K562 (cell line): ENCODE results near the gene SLC25A33. TPM values are rescaled to one million over a fixed set of nuclear protein-coding genes. Genes with fewer than 3 reads are reported as not detected.
A peak's percentile ranks its signal among the peaks of the same experiment; 100 is the strongest.

Experiments
- CBFA2T2 ChIP-seq: fragments of 450-650 bp; conservative IDR thresholded peaks from 2 replicates; pipeline ENCODE4 v1.6.1; 2017; ENCODE audit warnings: mild to moderate bottlenecking
- ETV1 ChIP-seq: fragments of 450-650 bp; conservative IDR thresholded peaks from 2 replicates; pipeline ENCODE4 v1.6.1; 2016; ENCODE audit warnings: missing genetic modification characterization, control low read depth, low read depth, missing compliant biosample characterization
- FOSL1 ChIP-seq: fragments of 200-800 bp; sonication (Bioruptor generic); conservative IDR thresholded peaks from 2 replicates; pipeline ENCODE4 v1.6.1; 2016; ENCODE audit warnings: missing genetic modification characterization, missing compliant biosample characterization
- FOXM1 ChIP-seq, 2 experiments: fragments of 450-650 bp in 1 of 2; sonication (generic) in 1 of 2; formaldehyde crosslinking in 1 of 2; IDR thresholded peaks; 2 replicates each; pipeline versions ENCODE4 v1.6.1 to v1.9.0; 2017 to 2022; ENCODE audit warnings: low read depth in 2 of 2, mild to moderate bottlenecking in 2 of 2, missing genetic modification reagents in 1 of 2, moderate library complexity in 1 of 2
- FUS ChIP-seq: fragments of 200-400 bp; formaldehyde crosslinking; optimal IDR thresholded peaks from 2 replicates; pipeline ENCODE3; 2017; ENCODE audit warnings: low read depth, low read length
- HDAC1 ChIP-seq, 2 experiments: fragments of 450-650 bp; IDR thresholded peaks; 2 replicates each; pipeline ENCODE4 v1.6.1; 2016 to 2017; ENCODE audit warnings: inconsistent platforms in 1 of 2, mild to moderate bottlenecking in 1 of 2, moderate library complexity in 1 of 2
- JUNB ChIP-seq: fragments of 450-650 bp; formaldehyde crosslinking; conservative IDR thresholded peaks from 2 replicates; pipeline ENCODE4 v1.4.0; 2020; ENCODE audit warnings: mild to moderate bottlenecking
- KDM1A ChIP-seq, 2 experiments: fragments of 450-650 bp; IDR thresholded peaks; 2 replicates each; pipeline ENCODE4 v1.6.1; 2016; ENCODE audit warnings: mild to moderate bottlenecking in 2 of 2
- MLLT1 ChIP-seq, 2 experiments: fragments of 450-650 bp; IDR thresholded peaks; 2 replicates each; pipeline ENCODE4 v1.6.1; 2016
- MTA3 ChIP-seq: fragments of 450-650 bp; formaldehyde crosslinking; IDR thresholded peaks from 2 replicates; pipeline ENCODE4 v1.6.1; 2017; ENCODE audit warnings: mild to moderate bottlenecking, borderline replicate concordance
- MXI1 ChIP-seq: IDR thresholded peaks from 2 replicates; pipeline ENCODE4 v1.6.1; 2011; ENCODE audit warnings: low read depth, mild to moderate bottlenecking, improper control_type of control experiment, low read length
- NUFIP1 ChIP-seq: fragments of 450-650 bp; IDR thresholded peaks from 2 replicates; pipeline ENCODE4 v1.6.1; 2018; ENCODE audit not compliant: partially characterized antibody
- PKNOX1 ChIP-seq: fragments of 450-650 bp; IDR thresholded peaks from 2 replicates; pipeline ENCODE4 v1.6.1; 2016
- POLR2AphosphoS5 ChIP-seq: IDR thresholded peaks from 2 replicates; pipeline ENCODE4 v1.6.1; 2011; ENCODE audit warnings: mild to moderate bottlenecking, low read depth, low read length, moderate library complexity; ENCODE audit not compliant: control insufficient read depth, insufficient read depth
- POLR2H ChIP-seq: IDR thresholded peaks from 2 replicates; pipeline ENCODE4 v1.6.1; 2016; ENCODE audit warnings: missing genetic modification characterization, low read depth, mild to moderate bottlenecking, control low read depth, missing compliant biosample characterization, moderate library complexity
- RBBP5 ChIP-seq: fragments of 200-600 bp; sonication (generic); IDR thresholded peaks from 2 replicates; pipeline ENCODE4 v1.6.1; 2012; ENCODE audit warnings: borderline replicate concordance, mild to moderate bottlenecking, low read length, control low read depth, inconsistent platforms; ENCODE audit not compliant: insufficient read depth, poor library complexity, severe bottlenecking
- SAP30 ChIP-seq: fragments of 200-600 bp; sonication (generic); IDR thresholded peaks from 2 replicates; pipeline ENCODE4 v1.6.1; 2012; ENCODE audit warnings: borderline replicate concordance, low read depth, mild to moderate bottlenecking, moderate library complexity, low read length, control low read depth, inconsistent platforms; ENCODE audit not compliant: insufficient read depth, poor library complexity, severe bottlenecking
- SIX5 ChIP-seq, 2 experiments: IDR thresholded peaks; 2 replicates each; pipeline ENCODE4 v1.6.1; 2011; ENCODE audit warnings: low read length in 2 of 2, borderline replicate concordance in 1 of 2, low read depth in 1 of 2, mild to moderate bottlenecking in 1 of 2, moderate library complexity in 1 of 2; ENCODE audit not compliant: insufficient read depth in 1 of 2
- SNAPC5 ChIP-seq: fragments of 250-450 bp; sonication (Bioruptor Pico); IDR thresholded peaks from 2 replicates; pipeline ENCODE4 v1.8.0; 2021; ENCODE audit warnings: moderate library complexity, mild to moderate bottlenecking, inconsistent platforms
- TAF15 ChIP-seq: fragments of 200-400 bp; formaldehyde crosslinking; IDR thresholded peaks from 2 replicates; pipeline ENCODE4 v1.6.1; 2017; ENCODE audit warnings: mild to moderate bottlenecking, low read depth, low read length, moderate library complexity
- TRIM28 ChIP-seq: fragments of 450-650 bp; IDR thresholded peaks from 2 replicates; pipeline ENCODE4 v1.6.1; 2017
- ZHX1 ChIP-seq: fragments of 150-350 bp; conservative IDR thresholded peaks from 2 replicates; pipeline ENCODE4 v1.6.1; 2014; ENCODE audit warnings: low read length
- ZNF217 ChIP-seq: sonication (generic); formaldehyde crosslinking; IDR thresholded peaks from 2 replicates; pipeline ENCODE4 v1.8.0; 2022; ENCODE audit warnings: mild to moderate bottlenecking, missing genetic modification reagents
- ZNF384 ChIP-seq: IDR thresholded peaks from 2 replicates; pipeline ENCODE4 v1.6.1; 2012; ENCODE audit warnings: low read depth, low read length, improper control_type of control experiment
- ZNF77 ChIP-seq: fragments of 250-450 bp; sonication (Bioruptor Pico); IDR thresholded peaks from 2 replicates; pipeline ENCODE4 v1.5.0; 2020
- polyA plus RNA-seq, 8 experiments: library from polyadenylated mRNA; depleted of rRNA in 4 of 8; stranded (reverse) in 5 of 8; unstranded in 3 of 8; fragments of >200 nt; fragmentation: Nextera tagmentation in 2 of 8; fragmentation: Illumina TruSeq in 1 of 8; extraction: Ambion mirVana in 2 of 8; extraction: Trizol in 1 of 8; gene quantifications; 2 replicates each; pipeline versions ENCODE4 v1.2.1 to v1.2.3, GENCODE V29; 2011 to 2014; ENCODE audit warnings: inconsistent platforms in 1 of 8, missing spikeins in 1 of 8
- total RNA-seq, 7 experiments: library from RNA; depleted of rRNA in 6 of 7; stranded (reverse); fragments of >200 nt in 6 of 7; fragmentation: Illumina TruSeq in 2 of 7; extraction: Trizol in 2 of 7; gene quantifications; 2 replicates each; pipeline versions ENCODE4 v1.2.1 to v1.2.3, GENCODE V29; 2011 to 2021; ENCODE audit warnings: low replicate concordance in 1 of 7

SLC25A33 gene
- total and polyA plus RNA-seq, 9 of the 15 experiments (the other 6 are each of a cell fraction or from before 2014, with no cell fraction given): 3.2 to 23.5 (median 17.5) TPM

- TF ChIP-seq ZHX1 (no peak), FUS (no peak), TAF15 (no peak), POLR2AphosphoS5 (no peak), MLLT1 (IDR thresholded peaks at IDR 0.05) (no peak), POLR2H (tag) (no peak), KDM1A (IDR thresholded peaks at IDR 0.05) (no peak), ZNF217 (CRISPR knock-in tag) (no peak), CBFA2T2 (no peak), ZNF384 (peak; percentile 95), ETV1 (tag) (no peak), SIX5 (IDR thresholded peaks at IDR 0.05; ENCODE audit: borderline replicate concordance in 1 of 2, insufficient read depth in 1 of 2, low read depth in 1 of 2, low read length in 2 of 2) (no peak), FOSL1 (tag) (peak; percentile 60; the same call in 1 of the 2 replicates), ZNF77 (CRISPR knock-in tag) (no peak), FOXM1 (IDR thresholded peaks at IDR 0.05; ENCODE audit: low read depth) (no peak), FOXM1 (CRISPR knock-in tag; IDR thresholded peaks at IDR 0.05; ENCODE audit: low read depth) (no peak), PKNOX1 (peak; percentile 44; the same call in 1 of the 2 replicates), NUFIP1 (no peak), JUNB (CRISPR knock-in tag) (no peak), TRIM28 (peak; percentile 98), SAP30 (no peak), HDAC1 (IDR thresholded peaks at IDR 0.05) (0 out of 4 replicates have a peak, but pooled peaks of 1 of the 2 experiments have one; percentile 25), MXI1 (0 out of 2 replicates have a peak, but pooled peaks have one; percentile 25), SNAPC5 (CRISPR knock-in tag) (no peak), RBBP5 (no peak), MTA3 (peak; percentile 65; the same call in 1 of the 2 replicates)
Observed at GRCh38 chr1:9529190-9529589, 10.1 kb upstream of the SLC25A33 start (continued).
